Hematopoietic multipotent progenitor cell treated with erythropoietin and hydrocortisone succinate and interleukin-3 and kit ligand, for 17 days (in vitro differentiated cells): Measurements from ENCODE around the gene SPRY4.
"Not testable (repeated sequence)": the region's sequence is repeated elsewhere in the genome, so short reads cannot be mapped to it uniquely, and the experiment has no call there.

Experiments used
- DNase-seq: peaks from one replicate; pipeline ENCODE4 v3.0.0-alpha.2; 2015; ENCODE audit warnings: low spot score

The SPRY4 gene, protein sequence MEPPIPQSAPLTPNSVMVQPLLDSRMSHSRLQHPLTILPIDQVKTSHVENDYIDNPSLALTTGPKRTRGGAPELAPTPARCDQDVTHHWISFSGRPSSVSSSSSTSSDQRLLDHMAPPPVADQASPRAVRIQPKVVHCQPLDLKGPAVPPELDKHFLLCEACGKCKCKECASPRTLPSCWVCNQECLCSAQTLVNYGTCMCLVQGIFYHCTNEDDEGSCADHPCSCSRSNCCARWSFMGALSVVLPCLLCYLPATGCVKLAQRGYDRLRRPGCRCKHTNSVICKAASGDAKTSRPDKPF

DNA sequence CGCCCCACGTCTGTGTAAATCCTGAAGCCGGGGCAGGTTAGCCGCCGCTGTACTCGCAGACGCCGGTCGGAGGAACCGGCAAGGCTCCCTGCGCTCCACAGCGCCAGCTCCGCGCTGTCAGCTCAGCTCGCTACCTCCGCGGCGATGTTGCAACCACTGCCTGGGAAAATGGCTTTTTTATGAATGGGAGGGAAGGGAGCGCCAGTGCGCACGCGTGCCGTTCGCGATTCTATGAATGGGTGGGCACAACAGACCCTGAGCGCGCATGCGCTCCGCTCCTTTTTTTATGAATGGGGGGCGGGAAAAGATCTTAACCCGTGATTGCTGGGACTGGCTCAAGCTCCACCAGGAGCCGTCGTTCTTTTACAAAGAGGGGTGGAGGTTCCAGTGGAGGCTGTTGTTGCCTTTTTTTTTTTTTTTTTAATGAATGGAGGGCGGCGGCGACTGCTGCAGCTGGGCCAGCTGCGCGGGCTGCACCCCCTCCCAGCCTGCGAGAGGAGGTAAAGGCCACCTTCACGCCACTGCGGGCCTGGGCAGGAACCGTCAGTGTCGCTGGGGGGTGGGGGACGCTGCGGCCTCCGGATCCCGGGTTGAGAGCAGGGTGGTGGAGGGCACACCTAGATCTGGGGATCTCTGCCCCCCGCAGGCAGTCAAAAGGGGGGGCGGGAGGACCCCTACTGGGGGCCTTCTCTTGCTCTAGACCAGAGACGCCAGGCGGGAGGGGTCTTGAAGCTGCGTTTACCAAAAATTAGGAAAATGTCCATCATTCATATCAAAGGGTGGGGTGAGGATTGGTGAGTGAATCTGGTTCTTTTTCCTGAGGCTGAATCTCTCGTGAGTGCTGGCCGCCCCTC lies at the start of gene SPRY4:
Gene SPRY4 (minus strand): TSS at position 151 of the 854 bp plus-strand sequence. CDS start 9,913 bp downstream, outside the sequence.
- no peak for DNase-seq

DNA sequence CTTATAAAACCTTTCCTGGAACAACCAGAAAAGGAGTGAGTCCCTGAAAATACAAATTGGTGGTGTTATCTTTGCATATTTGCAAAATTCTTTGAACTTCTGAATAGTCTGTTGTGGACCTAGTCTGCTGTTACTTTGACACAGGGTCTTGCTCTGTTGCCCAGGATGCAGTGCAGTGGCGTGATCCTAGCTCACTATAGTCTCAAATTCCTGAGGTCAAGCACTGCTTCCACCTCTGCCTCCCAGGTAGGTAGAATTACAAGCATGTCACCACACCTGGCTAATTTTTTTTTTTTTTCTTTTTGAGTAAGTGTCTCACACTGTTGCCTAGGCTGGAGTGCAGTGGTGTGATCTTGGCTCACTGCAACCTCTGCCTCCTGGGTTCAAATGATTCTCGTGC lies 43.7 kb upstream of the SPRY4 start:
- no peak for DNase-seq

DNA sequence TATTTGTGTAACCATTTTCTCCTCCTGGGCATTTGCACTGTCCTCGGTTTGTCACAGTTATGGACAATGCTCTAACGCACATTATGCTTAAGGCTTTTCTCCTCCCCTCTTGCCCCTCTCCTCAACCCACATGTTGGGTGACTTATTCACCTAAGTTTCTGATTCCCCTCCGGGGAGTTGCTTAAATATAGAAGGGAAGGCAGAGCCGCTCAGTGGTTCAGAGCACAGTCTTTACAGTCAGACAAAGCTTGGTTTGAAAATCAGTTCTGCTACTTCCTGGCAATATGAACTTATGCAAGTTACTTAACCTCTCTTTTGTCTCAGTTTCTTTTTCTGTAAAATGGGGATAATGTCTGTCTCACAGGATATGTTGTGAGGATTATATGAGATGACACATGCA lies 41.2 kb upstream of the SPRY4 start:
- DNase-seq = no peak

DNA sequence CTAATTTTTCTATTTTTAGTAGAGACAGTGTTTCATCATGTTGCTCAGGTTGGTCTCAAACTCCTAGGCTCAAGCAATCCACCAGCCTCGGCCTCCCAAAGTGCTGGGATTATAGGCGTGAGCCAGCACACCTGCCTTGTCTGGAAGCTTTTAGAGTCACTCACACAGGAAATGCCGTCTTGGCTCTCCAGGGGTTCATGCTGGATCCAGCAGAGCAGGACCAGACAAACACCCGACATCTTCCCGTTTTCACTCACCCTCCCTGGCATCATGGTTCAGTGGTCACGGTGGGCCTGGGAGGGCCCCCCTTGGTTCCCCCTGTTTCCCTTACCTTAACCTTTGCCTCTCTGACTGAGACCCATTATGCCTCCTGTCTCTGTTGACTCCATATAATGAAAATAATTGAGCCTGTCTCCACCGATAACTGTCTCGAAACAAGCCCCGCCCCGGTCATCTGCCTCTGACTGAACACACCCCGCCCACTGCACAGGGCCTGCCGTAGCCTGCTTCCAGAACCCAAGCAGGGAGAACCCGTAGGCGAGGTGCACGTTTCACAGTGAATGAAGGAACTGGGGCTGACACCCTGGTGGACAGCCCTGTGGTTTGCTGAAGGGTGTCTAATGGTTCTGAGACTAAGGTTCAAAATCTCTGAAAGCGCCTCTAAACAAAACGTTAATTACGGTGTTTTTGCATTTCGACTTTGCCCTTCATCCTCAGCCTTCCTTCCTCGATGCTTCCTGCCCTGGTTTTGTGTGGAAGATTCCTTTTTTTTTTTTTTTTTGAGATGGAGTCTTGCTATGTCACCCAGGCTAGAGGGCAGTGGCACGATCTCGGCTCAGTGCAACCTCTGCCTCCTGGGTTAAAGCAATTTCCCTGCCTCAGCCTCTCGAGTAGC lies 39.7 kb upstream of the SPRY4 start:
- DNase-seq = no peak

DNA sequence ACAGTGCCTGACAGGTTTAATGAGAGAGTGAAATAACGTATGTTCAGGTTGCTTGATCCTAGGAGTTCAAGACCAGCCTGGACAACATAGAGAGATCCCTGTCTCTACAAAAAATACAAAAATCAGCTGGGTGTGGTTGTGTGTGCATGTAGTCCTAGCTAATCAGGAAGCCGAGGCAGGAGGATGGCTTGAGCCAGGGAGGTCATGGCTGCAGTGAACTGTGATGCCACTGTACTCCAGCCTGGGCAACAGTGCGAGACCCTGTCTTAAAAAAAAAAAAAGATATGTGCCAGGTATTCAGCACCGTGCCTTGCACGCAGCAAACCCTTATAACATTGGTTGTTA lies 38.8 kb upstream of the SPRY4 start:
- DNase-seq = no peak

DNA sequence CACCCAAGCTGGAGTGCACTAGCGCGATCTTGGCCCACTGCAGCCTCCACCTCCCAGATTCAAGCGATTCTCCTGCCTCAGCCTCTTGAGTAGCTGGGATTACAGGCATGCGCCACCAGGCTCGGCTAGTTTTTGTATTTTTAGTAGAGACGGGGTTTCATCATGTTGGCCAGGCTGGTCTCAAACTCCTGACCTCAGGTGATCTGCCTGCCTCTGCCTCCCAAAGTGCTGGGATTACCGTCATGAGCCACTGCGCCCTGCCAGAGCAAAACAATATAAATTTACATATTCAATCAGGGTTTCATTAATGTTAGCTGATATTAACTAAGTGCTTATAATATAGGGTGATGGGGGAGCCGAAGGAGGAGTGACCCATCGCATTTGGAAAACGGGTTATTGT lies 37.4 kb upstream of the SPRY4 start:
- DNase-seq = not testable (repeated sequence)

DNA sequence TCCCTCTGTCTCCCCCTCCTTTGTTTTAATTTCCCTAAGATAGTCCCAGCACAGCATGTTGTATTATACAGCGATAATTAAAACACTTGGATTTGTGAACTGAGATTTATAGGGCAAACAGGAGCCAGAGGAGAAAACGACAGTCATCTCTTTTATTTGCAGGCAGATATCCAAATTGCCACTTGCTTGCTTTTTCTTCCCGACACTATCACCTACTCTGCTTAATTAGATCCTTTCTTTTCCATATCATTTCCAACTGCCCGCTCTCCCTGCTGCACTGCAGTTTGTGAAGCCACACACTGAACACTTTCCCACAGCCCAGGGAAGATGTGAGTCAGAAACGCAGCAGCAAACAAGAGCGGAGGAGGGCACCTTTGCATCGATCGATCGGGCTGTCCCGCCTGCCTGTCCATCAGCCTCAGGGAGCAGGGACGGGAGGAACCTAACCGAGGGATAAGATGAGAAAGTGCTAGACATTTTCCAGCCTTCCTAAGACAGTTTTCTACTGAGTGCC lies 35.8 kb upstream of the SPRY4 start:
- no peak for DNase-seq

DNA sequence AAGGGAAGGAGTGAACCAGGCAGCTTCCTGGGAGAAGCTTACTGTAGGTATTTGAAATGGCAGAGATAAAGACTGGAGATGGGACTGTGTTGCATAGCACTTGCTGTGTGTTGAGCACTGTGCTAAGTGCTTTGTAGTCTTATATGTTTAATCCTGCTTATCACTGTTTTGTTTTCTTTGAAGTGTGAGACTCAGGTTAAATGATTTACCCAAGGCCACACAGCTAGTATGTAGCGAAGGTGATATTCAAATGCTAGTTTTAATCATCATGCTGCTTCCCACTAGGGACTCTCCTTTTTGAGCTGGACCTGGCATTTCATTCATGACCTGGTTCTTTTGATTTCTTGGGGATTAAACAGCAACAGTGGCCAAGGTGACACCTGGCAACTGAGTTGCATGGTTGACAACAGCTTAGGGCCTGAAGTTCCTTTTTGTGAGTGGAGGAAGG lies 35.3 kb upstream of the SPRY4 start:
- no peak for DNase-seq

DNA sequence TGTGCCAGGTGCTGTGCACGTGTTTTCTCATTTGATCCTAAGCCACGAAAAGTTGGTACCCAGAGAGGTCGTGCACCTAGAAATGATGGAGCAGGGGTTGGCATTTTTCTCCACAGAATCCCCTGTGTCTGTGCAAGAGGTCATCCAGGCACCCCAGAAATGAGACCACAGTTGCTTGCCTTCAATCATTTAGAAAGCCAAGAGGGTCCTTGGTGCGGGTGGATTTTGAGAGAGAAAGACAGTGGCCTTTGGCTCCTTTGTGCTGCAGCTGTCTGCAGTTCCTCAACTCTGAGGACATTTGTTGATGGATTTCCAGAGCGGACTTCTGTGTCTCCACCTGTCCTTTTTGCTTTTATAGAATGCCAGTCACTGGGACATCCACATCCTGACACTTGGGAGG lies 33.8 kb upstream of the SPRY4 start:
- DNase-seq = no peak

DNA sequence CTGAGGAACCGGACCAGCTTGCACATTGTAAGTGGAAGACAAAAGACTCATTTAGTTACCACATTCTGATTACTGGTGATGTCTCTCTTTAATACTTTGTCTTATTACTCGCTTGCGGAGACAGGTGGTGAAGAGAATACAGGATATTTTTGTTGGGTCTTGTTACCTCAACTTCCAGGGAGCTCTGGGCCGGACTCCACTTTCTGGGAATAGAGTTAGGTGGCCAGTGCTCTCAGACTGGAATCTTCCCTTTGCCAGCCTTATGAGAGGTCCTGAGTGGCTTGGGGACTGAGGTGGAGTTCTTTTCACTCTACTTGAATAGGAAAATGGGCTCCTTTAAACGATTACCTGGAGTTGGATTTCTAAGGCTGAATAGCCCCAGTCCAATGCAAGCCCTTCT lies 33.3 kb upstream of the SPRY4 start:
- DNase-seq = no peak

DNA sequence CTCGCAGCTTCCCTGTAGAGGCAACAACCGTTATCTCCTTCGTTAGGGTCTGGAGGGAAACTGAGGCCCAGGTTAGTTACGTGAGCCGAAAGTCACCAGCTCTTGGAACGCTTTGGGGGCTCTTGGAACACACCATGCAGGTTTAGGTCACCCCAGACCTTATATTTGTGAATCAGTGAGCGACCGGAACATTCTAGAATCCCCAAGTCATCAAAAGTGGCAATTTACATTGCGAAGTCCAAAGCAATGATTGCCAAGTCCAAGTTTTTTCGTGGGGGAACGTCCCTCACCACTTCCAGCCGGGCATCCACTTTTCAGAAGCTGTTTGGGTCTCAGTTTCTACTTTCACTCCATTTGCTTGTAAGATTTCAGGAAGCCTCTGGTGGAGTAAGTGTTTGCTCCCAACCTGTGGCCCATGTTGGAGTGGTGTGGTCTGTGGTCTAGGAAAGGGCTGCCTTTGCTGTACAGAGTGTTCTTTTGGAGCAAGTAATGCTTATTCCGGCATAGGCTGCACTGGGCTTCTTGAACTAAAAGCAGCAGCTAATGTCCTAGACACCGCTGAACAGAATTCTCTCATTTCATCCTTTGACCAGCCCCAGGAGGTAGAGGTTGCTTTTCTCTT lies 32.8 kb upstream of the SPRY4 start:
- no peak for DNase-seq

DNA sequence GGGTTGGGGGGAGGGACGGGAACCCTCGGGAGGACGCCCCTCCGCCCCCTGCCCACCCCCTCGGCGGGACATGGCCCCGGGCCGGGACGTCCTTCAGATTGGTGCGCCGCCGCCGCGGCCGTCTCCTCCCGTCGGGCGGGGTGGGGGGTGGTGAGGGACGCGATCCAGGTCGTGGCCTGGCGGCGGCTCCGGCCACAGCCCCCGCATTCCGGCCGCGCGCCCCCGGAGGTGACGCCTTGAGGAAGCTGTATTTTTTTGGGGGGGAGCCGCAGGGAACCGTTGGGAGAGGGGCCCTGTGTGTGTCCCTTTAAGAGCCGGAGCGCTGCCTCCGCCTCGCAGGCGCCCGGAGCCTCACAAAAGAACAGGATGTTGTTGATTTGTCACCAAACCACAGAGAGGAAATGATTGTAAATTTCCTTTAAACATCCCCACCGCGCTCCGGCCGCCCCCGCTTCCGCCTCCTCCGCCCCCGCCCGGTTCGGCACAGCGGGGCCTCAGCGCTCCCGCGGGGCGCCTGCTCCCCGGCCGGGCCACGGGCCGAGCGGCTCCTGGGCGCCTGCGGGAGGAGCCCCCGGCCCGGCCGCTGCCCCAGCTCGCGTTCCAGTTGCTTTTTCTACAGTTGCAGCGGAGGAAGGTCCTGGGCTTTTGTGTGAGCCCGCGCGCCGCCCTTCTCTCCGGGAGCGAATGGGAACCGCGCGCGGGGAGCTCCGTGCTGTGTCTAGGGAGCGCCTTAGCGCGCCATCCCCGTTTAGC lies 32.1 kb upstream of the SPRY4 start:
- no peak for DNase-seq

DNA sequence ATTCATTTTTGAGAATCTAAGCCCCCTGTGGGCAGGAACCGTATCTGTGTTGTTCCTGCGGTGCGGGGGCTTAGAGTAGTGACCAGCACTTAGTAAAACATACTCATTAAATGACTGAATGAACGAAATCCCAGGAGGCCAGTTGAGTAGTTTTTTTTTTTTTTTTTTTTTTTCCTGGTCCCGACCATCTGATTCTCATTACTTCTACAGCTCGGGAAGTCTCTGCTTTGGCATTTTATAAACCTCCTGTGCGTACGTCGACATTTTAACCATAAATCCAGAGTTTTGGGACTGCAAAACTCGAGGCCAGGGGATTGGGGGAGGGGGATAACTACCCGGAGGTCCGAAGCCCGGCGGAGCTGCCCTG lies 31.5 kb upstream of the SPRY4 start:
- no peak for DNase-seq

DNA sequence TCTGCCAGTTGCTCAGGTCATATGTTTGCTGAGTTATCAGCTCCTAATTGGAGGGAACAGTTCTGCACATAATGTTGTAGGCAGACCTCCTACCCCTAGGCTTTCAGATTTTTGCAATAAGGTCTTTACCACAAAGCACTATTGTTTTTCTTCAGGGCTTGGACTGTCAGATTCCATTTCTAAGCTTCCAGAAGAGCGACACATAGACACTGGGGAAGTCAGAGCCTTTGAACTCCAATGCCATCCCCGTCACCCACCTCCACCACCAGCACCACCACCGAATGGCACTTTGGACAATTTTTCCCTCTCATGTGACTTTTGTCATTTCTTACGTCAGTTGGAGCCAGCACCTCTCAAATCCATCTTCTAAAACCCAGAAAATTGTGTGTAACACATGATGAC lies 28.3 kb upstream of the SPRY4 start:
- DNase-seq = no peak

DNA sequence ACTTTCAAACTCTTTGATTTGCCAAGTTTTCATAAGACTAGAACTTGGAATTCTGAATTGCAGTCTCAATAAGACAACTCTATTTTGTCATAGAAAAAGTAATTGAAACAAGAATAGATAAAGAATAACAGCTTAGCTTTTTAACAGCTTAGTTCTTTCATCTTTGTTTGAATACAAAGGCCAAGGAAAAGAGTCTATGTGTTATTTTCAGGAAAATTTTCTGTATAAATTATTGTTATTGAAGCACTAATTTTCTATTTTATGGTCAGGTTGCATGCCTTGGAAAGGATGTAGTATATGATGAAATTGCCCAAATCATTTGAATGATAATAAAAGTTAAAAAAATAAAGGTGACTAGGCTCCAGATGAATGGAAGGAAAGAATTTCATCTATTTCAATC lies 25.2 kb upstream of the SPRY4 start:
- DNase-seq = no peak

DNA sequence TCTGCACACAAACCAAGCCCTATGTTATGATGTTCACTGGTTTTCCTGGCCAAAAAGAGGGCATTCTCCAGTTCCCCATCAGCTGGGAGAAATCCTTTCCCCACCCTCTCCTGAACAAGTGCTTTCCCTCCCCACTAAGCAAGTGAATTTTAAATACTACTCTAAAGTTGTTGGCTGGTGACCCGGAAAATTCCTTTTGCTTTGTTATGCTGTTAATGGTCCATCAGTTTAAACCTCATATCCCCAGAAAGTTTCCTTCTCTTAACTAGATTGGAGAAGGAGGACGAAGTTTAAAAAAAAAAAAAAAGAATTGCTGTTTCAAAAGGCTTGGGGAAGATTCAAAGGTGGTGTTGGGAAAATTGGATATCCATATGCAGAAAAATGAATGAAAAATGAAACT lies 21.9 kb upstream of the SPRY4 start:
- no peak for DNase-seq

DNA sequence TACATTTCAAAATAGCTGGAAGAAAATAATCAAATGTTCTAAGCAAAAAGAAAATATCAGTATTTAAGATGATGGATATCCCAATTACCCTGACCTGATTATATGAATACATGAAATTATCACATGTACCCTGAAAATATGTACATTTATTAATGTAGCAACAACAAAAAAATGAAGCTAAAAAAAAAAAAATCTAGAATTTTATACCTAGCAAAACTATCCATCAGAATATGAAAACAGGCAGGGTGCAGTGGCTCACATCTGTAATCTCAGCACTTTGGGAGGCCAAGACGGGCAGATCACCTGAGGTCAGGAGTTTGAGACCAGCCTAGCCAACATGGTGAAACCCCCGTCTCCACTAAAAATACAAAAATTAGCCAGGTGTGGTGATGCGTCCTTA lies 20.1 kb upstream of the SPRY4 start:
- DNase-seq = not testable (repeated sequence)

DNA sequence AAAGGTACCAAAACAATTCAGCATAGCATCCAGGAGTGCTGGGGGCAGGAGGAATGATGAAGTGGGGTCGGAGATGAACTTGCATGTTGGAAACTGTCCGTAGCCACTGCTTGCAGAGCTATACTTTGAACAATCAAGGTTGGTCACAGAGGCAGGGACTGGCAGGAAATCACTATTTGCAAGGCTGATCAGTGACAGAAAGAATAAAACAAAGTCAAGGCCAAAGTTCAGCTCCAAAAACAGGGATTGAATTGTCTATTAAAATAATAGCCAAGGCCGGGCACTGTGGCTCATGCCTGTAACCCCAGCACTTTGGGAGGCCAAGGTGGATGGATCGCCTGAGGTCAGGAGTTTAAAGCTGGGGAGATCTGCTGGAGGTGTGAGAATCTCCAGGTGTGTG lies 18.7 kb upstream of the SPRY4 start:
- no peak for DNase-seq

DNA sequence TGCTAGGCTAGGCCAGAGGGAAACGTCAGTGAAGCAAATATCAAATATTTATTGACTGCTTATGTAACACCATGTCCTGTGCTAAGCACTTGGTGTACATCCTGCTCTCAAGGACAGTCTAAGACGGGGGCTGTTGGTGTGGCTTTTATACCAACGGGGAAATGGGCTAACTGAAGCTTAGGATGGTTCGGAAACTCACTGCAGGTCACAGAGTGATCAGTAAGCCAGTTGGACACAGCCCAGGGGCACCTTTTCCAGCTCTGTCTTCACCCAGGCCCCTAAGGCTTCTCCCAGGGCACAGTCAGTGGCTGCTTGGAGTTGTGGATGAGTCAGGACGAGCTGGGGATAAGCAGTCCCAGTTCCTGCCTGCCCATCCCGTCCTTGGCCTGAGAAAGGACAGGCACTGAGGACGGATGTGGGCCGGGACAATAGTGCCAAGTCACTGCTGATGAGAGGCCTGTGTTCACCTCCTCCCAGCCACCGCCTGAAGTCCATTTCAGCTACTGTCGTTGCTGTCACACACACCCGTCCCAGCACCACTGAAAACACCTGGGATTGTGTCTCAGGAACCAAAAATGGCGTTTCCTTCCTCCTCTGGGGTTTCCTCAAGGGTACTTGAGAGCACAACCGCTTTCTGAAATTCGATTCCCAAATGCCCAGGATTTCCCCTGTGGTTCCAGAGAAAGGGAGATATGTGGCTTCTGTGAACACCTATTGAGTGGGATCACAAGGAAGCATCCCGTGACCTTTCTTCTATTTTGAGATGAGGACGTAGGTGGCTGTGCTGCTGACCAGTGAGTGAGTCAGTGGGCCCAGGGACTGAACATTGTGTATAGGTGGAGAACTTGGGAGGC lies 17.5 kb upstream of the SPRY4 start:
- no peak for DNase-seq

DNA sequence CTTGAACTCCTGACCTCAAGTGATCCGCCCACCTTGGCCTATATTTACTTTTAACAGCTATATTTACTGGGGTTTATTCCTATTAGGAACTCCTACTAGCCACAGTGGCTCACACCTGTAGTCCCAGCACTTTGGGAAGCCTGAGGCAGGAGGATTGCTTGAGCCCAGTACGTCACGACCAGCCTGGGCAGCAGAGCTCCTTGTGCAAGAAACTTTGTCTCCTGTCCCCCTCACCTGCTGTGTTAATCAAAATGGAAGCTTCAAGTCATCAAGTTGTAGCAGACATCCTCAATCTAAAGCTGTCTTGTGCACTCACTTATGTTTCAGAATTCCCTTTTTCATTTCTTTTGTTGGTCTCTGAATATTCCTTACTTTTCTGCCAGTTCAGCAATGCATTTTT lies 15.0 kb upstream of the SPRY4 start:
- no peak for DNase-seq
